Neural crest cell (in vitro differentiated cells): ENCODE data around the gene STX8. TPM values are rescaled to one million over a fixed set of nuclear protein-coding genes. Genes with fewer than 3 reads are reported as not detected.

ENCODE experiments used
- DNase-seq: peaks from one replicate; pipeline ENCODE4 v3.0.0; 2021; ENCODE audit warnings: low read depth, mixed read lengths, low spot score
- H3K27ac Mint-ChIP-seq: one replicate; pipeline ENCODE4 v1.8.0; 2021; ENCODE audit warnings: mild to moderate bottlenecking, mixed read lengths; ENCODE audit not compliant: unreplicated experiment
- H3K27me3 Mint-ChIP-seq: 2 replicates; pipeline ENCODE4 v1.8.0; 2021; ENCODE audit warnings: low read depth, mild to moderate bottlenecking, mixed read lengths
- H3K36me3 Mint-ChIP-seq: 2 replicates; pipeline ENCODE4 v1.8.0; 2021; ENCODE audit warnings: low read depth, mild to moderate bottlenecking, mixed read lengths
- H3K4me1 Mint-ChIP-seq: 2 replicates; pipeline ENCODE4 v1.8.0; 2021; ENCODE audit warnings: mixed read lengths
- H3K4me3 Mint-ChIP-seq: one replicate; pipeline ENCODE4 v1.8.0; 2021; ENCODE audit warnings: mild to moderate bottlenecking, mixed read lengths
- H3K9me3 Mint-ChIP-seq: 2 replicates; pipeline ENCODE4 v1.8.0; 2021; ENCODE audit warnings: mixed read lengths
- total RNA-seq: library from RNA; stranded (reverse); gene quantifications from 2 replicates; pipeline ENCODE4 v1.2.1, GENCODE V29; 2021
- TF ChIP-seq, protein P1 (sequence below): fragments of 200-600 bp; sonication (generic); conservative IDR thresholded peaks from 2 replicates; pipeline ENCODE4 v1.5.0; 2021; ENCODE audit warnings: antibody characterized with exemption, mild to moderate bottlenecking

STX8 gene
- total RNA-seq, 1 donor from 2014 or later: 56.6 TPM

DNA sequence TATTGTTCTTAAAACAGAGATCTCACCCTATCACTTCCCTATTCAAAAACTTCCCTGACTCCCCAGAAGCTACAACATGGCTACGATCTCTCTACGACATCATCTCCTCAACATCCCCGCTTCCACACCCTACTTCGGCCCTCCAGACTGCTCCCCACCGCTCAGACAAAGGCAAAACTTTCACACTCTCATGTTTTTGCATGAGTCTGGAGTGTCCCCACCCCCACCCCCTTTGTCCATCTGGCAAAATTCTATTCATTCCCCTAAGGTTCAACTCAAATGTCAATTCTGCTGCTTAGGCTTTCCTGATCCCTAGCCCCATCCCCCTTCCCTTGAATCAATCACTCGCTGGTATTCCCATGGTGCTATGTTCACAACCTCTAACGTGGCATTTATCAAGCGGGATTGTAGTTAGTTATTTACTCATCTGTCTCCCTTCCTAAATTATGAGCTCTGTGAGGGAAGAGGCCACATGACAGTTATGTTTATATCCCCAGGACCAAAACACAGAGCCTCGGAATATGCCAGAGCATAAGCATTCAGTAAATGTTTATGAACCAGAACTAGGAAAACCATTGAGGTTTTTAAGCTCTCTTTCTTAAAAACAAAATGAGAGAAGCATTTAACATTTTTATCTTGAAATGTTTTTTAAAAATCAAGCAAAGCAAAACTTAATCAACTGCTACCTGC, 55.9 kb downstream of the STX8 start:
- no peak for DNase-seq
- Mint-ChIP-seq H3K27ac (peak overlapping the region; percentile 80), H3K27me3 (no peaks in the 10 kb centered on the region)

GRCh38 chr17:9517396-9517795, 58.2 kb downstream of the STX8 start:
- Mint-ChIP-seq H3K4me1 (peaks cover 33% of the 10 kb centered on the region), H3K27ac (no peak overlapping the region), H3K9me3 (peaks cover 2% of the 10 kb centered on the region), H3K27me3 (no peaks in the 10 kb centered on the region), H3K36me3 (peaks cover 2% of the 10 kb centered on the region), H3K4me3 (no peak overlapping the region)
- no peak for DNase-seq
- TF ChIP-seq, protein P1, sequence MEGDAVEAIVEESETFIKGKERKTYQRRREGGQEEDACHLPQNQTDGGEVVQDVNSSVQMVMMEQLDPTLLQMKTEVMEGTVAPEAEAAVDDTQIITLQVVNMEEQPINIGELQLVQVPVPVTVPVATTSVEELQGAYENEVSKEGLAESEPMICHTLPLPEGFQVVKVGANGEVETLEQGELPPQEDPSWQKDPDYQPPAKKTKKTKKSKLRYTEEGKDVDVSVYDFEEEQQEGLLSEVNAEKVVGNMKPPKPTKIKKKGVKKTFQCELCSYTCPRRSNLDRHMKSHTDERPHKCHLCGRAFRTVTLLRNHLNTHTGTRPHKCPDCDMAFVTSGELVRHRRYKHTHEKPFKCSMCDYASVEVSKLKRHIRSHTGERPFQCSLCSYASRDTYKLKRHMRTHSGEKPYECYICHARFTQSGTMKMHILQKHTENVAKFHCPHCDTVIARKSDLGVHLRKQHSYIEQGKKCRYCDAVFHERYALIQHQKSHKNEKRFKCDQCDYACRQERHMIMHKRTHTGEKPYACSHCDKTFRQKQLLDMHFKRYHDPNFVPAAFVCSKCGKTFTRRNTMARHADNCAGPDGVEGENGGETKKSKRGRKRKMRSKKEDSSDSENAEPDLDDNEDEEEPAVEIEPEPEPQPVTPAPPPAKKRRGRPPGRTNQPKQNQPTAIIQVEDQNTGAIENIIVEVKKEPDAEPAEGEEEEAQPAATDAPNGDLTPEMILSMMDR: no peak

More for the DNA sequence above, 55.9 kb downstream of the STX8 start:
- Mint-ChIP-seq H3K9me3 (peaks cover 2% of the 10 kb centered on the region), H3K4me3 (peak overlapping the region; percentile 40), H3K36me3 (peaks cover 2% of the 10 kb centered on the region), H3K4me1 (peaks cover 33% of the 10 kb centered on the region)
- TF ChIP-seq, protein P1: no peak

DNA sequence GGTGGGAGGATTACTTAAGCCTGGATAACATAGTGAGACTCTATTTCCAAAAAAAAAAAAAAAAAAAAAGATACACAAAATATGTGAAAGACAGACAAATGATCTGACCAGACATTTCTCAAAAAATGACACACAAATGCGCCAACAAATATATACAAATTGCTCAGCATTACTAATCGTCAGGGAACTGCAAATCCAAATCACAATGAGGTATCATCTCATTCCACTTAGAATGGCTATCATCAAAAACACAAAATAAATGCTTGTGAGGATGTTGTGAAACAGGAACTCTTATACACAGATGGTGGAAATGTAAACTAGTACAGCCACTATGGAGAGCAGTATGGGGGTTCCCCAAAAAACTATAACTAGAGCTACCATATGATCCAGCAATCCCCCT, 62.4 kb downstream of the STX8 start:
- H3K27me3 Mint-ChIP-seq: no peaks in the 10 kb centered on the region
- H3K4me1 Mint-ChIP-seq: no peaks in the 10 kb centered on the region
- TF ChIP-seq, protein P1: no peak
- peaks cover 5% of the 10 kb centered on the region for H3K36me3 Mint-ChIP-seq
- peaks cover 5% of the 10 kb centered on the region for H3K9me3 Mint-ChIP-seq
- no peak for DNase-seq
- no peak overlapping the region for H3K4me3 Mint-ChIP-seq
- H3K27ac Mint-ChIP-seq: no peak overlapping the region

- TF ChIP-seq, protein P1: no peak
- no peak for DNase-seq
- no peak overlapping the region for H3K27ac Mint-ChIP-seq
- no peaks in the 10 kb centered on the region for H3K4me1 Mint-ChIP-seq
- peaks cover 7% of the 10 kb centered on the region for H3K9me3 Mint-ChIP-seq
- no peaks in the 10 kb centered on the region for H3K27me3 Mint-ChIP-seq
- H3K4me3 Mint-ChIP-seq: no peak overlapping the region
- H3K36me3 Mint-ChIP-seq: peaks cover 5% of the 10 kb centered on the region
Observed at GRCh38 chr17:9512323-9513168, 63.1 kb downstream of the STX8 start.

DNA sequence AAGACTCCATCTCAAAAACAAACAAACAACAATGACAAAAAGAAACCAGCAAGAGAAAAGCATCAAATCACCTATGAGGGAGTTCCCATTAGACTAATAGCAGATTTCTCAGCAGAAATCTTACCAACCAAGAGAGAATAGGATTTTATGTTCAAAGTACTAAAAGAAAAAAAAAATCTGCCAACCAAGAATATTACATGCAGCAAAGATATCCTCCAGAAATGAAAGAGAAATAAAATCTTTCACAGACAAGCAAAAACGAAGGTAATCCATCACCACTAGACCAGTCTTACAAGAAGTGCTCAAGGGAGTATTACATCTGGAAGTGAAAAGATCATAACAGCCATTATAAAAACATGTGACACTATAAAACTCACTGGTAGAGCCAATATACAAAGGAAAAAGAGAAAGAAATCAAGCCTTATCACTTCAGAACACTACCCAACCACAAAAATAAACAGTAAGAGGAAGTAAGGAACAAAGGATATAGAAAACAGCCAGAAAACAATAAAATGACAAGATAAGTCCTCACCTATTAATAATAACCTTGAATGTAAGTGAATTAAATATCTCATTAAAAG, 66.3 kb downstream of the STX8 start:
- TF ChIP-seq, protein P1: no peak
- Mint-ChIP-seq H3K27me3 (no peaks in the 10 kb centered on the region), H3K27ac (no peak overlapping the region), H3K4me1 (no peaks in the 10 kb centered on the region), H3K9me3 (peaks cover 7% of the 10 kb centered on the region), H3K4me3 (no peak overlapping the region), H3K36me3 (peaks cover 11% of the 10 kb centered on the region)
- DNase-seq: no peak
